HG02970 (cell line): ENCODE results near the gene WNT3A.

Source experiments
- ATAC-seq: cut with Tn5 transposase; IDR thresholded peaks from one replicate; pipeline ENCODE4 v1.9.1; 2021; ENCODE audit warnings: mild to moderate bottlenecking, moderate library complexity, moderate number of reproducible peaks; ENCODE audit not compliant: unreplicated experiment, low FRiP score

The WNT3A gene

DNA sequence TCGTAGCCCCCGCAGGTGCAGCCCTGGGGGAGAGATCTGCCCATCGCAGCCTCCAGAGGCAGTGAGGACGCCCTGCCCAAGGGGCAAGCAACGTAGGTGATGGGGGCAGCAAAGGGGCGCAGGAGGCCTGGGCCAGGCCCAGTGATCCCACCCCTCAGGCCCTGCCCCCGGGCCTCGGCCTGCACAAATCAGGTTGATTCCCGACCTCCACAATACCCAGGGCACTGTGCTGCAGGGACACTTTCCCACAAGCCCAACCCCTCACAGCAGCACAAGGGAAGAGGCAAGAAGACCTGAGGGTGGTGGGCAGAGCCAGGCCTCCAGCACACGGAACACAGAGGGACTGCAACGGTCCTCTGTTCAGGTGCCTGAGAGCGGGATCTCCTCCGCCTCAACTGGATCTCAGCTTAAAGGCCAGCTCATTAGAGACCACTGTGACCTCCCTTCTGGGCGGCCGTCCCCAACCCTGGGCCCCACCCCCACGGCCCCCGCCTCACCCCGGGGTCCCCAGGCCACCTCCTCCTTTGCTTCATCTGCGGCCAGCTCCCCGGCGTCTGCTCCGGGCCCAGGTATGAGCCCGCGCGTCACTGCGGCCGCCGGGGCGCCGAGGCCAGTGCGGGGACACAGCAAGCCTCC lies 74.9 kb downstream of the WNT3A start:
- ATAC-seq: no peak

- peak; percentile 89 for ATAC-seq
These were observed 75.6 kb downstream of the WNT3A start, which contains the start of gene ARF1 for GRCh38 chr1:228082214-228082917. ARF1 (plus strand) TSS chr1:228082708; CDS start chr1:228097115, 14,407 bp downstream.

- peak; percentile 3 for ATAC-seq
These were observed 76.4 kb downstream of the WNT3A start for GRCh38 chr1:228082918-228083870.

GRCh38 chr1:228083871-228084278 lies 77.1 kb downstream of the WNT3A start:
- no peak for ATAC-seq

- ATAC-seq: no peak
These were observed 77.5 kb downstream of the WNT3A start for GRCh38 chr1:228084325-228084724.

DNA sequence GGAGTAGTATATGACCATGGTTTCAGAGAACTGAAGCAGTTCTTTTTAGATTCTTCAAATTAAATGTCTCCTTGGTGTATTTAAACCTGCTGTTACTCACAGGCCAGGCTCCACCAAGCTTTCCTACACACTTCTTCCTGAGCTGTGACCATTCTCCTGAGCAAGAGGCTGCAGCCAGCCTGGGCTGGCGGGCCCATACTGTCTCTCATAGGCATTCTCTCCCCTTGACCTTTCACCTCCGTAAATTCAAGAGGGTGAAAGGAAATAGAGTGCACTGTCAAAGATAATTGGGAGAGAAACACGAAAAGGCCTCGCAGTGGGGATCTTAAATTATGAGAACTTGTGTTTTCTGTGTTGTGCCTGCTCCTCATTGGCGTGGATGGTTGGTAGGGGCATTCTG lies 78.0 kb downstream of the WNT3A start:
- no peak for ATAC-seq

DNA sequence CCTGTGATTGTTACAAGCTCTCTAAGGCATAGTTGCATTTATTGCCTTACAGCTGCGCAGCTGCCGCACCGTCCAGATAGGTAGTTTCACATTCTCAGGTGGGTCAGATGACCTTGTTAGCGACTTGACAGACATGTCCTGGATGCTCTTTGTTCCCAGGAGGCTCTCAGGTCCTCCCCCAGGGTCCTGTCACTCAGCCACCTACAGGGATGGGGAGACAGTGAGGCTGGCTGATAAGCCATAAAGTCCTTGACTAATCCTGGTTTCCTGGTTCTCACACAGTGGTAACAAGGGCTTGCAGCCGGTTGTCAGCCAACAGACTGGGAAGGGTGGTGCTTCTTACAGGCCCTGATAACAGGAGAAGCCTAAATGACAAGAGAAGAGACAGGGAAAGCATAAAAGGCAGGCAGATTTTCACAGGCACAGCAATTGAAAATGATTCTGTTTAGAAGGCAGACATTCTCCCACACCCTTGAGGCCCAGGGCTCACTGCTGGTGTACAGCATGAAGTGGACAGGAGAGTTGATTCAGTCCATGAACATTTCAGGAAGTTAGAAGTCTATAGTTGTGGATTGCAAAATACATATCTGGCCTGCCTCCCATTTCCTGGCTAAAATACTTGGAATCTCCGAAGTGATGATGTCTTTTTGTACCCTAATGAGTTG lies 78.6 kb downstream of the WNT3A start:
- no peak for ATAC-seq

- no peak for ATAC-seq
These were observed 81.0 kb downstream of the WNT3A start for GRCh38 chr1:228087771-228088251.

GRCh38 chr1:228088586-228089498 lies 82.0 kb downstream of the WNT3A start:
- no peak for ATAC-seq

DNA sequence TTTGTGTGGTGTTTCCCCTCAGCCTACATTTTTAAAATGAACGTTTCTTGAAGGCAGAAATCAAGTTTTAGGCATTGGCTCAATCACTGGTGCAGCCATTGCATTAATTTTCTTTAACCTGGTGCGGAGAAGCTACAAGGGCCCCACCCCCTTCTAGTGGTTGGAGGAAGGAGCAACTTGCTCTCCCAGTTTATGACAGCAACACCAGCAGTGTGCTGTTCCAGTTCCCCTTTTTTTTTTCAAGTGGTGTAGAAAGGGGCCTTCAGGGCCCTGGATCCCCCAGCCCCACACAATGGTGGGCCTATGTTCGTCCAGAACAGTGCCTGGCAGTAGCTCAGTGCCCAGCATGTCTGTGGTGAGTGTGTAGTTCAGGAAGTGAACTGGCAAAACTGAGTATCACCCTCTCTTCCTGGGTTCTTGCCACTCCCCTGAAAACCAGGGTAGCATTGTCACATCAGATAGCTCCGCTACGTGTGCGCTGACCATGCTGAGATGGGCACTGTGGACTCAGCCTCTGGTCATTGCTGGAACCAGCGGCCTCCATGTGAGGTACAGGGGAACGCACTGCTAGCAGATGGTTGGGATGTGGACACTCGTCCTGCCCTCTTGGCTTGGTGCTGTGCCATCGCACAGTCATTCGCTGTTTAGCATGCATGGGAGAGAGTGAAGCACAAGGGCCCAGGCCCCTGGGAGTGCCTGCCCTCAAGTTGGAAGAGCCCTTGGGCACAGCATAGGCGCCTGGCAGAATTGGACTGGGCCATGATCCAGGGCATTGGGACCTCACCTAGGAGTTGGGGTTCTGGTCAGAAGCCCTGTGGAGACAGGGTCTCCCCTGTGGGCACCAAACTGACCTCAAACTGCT lies 83.0 kb downstream of the WNT3A start:
- no peak for ATAC-seq

DNA sequence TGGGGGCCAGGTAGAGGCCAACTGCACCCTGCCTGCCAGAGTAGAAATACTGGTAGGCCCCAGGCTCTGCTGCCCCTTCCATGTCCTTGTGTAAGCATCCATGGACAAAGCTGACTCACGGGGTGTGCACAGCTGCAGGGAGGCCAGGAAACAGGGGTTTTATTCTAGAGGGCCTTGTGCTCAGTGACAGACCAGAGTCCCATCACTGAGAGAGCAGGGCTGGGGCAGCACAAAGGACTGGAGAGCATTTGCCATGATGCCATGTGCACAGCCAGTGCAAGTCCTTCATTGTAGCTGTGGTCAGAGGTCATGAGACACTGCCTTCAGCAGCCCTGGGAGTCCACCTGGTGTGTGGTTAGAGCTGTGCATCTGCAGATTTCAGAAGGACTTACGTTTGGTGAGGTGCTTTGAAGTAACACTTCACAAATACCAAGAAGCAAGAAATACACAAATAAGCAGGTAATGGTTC lies 83.8 kb downstream of the WNT3A start:
- no peak for ATAC-seq

DNA sequence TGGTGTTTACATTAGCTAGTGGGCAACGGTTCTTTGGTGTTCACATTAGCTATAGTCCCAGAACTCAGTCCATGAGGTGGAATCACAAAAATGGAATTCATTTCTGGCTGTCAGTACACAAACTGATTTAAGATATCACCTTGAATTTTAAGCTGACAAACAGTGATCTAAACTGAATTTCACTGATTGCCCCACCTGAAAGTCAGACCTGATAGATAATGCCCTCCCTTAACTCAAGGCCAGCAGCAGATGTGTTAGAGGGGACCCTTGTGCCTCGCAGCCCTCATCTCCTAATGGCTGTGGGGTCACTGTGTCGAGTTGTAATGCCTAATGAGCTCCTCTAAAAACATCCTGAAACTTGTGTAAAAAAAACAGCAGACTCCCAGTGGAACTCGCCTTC lies 84.3 kb downstream of the WNT3A start:
- no peak for ATAC-seq

DNA sequence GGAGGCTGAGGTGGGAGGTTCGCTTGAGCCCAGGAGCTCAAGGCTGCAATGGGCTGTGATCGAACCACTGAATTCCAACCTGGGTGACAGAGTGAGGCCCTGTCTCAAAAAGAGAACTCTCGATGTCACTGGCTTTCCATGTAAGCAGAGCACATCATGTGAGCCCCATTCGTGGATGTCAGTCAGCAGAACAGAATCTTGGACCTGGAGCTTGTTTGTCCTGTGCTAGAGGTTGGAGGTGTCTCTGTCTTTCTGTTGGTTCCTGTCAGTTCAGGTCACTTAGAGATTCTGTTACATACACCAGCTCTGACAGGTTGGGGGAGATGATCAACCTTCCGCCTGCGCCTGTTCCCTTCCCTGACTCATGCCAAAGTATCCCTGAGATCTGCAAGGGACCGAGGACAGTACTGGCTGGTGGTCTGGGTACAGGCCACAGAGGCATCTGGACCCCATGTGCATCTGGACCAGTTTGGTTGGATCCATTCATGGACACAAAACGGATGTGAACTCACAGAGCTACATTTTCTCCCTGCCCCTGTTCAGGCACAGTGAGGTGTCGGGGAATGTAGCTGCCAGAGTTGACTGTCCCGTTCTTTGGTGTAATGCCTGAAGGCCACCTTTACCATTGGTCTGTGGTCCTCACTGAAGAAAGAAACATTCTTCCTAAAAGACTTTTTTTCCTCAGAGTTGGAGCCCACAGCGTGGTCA lies 85.7 kb downstream of the WNT3A start:
- no peak for ATAC-seq

GRCh38 chr1:228093050-228093906 lies 86.5 kb downstream of the WNT3A start:
- no peak for ATAC-seq

GRCh38 chr1:228094432-228095016 lies 87.7 kb downstream of the WNT3A start:
- ATAC-seq: no peak

DNA sequence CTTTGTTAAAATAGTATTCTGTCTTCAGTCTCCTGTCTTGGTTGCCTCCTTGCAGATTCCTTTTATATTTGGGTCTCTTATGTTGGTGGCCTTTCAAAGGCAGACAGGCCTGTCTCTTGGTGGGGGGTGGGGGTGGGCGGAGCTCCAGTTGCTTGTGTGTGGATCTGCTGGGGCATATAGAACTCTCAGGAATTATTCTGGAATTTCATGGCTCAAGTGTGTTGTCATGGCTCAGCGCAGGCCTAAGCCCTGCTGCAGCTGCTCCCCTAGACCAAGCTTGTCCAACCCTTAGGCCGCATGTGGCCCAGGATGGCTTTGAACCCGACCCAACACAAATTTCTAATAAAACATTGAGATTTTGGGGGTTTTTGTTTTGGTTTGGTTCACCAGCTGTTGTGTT lies 88.4 kb downstream of the WNT3A start:
- no peak for ATAC-seq
